H54 (cell line): Measurements from ENCODE around the gene TRMU.
A peak's percentile ranks its signal among the peaks of the same experiment; 100 is the strongest.

Experiments
- DNase-seq: peaks from one replicate; pipeline ENCODE4 v3.0.0; 2011; ENCODE audit warnings: low spot score, mixed read lengths; ENCODE audit not compliant: insufficient read length
- FAIRE-seq: peaks from 3 replicates; lab custom pipeline; 2011; peaks lifted over from hg19 to GRCh38; lab: Jason Lieb, UNC
- POLR2A ChIP-seq: IDR thresholded peaks from 2 replicates; pipeline ENCODE4 v1.6.1; 2011; ENCODE audit warnings: low read depth, mild to moderate bottlenecking, low read length

Gene TRMU

DNA sequence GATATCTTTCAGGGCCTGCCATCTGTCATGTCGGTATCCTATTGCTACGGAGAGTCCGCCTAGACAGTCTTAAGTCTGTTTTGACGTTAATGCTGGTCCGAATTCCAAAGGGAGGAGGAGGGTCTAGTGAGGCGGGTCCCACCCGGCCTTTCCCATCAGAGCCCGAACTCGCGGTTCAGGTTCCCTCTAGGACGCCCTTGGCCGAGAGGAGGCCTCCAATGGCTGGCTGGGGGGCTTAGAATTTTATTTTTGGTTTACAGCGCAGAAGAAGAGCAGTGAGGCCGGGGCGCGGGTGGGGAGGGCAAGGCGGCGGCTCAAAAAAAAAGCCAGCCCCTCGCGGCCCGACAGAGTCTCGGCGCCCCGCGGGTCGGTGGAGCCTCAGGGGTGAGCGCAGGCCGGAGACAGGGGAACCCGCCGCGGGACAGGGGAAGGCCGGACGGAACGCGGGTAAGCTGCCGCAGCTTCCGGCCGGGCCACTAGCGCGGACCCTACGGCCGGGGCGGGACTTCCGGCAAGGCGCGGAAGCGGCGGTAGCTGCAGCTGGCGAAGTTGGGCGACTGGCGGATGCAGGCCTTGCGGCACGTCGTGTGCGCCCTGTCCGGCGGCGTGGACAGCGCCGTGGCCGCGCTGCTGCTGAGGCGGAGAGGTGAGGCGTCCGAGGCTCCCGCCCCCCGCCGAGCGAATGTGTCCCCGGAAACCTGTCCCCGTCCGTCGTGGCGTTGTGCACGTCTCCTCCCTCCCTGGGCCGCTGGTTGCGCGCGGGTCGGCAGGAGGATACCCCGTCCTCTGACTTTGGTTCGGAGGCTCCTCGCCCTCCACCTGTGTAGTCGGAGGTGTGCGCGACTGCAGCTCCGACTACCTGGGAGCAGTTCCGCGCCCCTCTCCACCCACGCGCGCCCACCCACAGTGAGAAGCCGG is at the start of gene TRMU:
Gene TRMU (plus strand): TSS at position 514 of the 918 bp plus-strand sequence. CDS start 51 bp downstream, at position 565.
- TF ChIP-seq POLR2A: peak; percentile 82
- FAIRE-seq: no peak
- peak; percentile 86 for DNase-seq

GRCh38 chr22:46286006-46286405 is 49.5 kb upstream of the TRMU start:
- TF ChIP-seq POLR2A: no peak
- no peak for FAIRE-seq
- no peak for DNase-seq

DNA sequence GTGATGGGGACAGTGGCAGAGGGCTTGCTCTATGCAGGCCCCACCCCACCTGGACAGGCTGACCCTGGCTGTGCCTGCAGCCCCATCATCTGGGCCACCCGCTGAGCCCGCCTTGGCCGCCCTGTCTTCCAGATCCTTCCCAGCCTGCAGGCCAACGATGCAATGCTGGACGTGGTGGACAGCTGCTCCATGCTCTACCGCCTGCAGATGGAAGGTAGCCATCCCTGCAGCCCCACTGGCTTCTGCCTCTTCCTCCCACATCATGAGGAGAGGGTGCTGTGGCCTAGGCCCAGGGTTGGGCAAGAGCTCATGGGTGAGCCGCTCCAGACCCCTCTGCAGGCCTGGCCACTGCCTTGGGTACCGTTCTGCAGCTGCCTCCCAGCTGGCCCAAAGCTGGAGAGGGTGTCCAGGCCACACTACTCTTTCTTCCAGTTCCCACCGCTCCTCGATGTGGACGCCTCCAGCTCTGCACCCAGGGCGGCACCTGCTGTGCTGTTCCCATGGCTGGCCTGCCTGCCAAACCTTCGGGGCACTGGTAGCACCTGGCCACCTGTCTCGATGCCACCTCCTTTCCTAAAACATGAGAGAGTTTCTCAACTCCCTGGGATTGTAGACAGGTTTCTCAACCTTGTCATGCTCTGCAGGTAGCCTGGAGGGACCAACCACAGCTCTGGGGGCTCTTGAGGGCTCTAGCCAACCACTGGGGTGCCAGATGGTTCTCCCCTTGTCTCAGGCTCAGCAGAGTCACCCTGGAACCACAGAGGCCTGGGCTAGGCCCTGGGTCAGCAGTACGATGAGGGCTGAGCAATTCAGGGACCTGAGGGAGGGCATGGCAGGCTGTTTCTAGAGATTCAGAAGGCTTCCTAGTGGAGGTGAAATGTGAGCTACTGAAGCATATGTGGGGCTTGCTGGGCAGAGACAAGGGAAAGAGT is 48.3 kb upstream of the TRMU start:
- no peak for TF ChIP-seq POLR2A
- no peak for FAIRE-seq
- DNase-seq: no peak

DNA sequence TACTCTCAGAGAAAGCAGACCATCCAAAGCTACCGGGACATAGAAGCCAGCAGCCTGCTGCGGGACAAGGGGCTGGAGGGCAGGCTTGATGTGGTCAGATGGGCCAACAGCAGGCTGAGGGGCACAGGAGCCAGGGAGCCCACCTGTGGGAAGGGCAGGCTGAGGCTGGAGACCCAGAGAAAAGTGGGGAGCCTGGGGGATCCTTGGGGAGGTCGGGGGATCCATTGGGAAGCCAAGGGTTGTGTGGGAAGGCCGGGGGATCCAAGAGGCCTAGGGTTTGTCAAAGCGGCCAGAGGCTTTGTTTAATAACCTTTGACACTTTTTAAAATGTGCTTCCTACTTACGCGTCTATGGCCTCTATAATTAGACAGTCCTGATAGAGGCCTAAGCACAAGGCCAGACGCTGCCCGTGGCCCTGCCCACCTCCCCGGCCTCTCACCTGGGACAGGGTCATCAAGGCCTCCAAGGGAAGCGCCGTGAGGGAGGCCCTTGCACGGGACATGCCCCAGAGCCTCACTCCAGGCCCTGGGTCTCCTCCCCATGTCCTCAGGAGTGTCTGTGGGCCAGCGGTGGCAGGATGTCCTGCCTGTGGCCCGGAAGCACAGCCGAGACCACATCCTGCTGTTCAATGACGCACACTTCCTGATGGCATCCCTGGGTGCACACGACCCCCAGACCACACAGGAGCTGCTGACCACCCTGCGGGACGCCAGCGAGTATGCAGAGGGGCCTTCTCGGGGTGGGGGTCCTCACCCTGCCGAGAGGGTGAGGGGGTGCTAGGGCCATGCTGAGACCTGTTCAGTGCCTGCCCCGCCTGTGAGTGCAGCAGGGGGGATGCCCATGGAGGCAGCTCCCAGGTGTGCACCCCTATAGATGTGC is 47.4 kb upstream of the TRMU start:
- no peak for DNase-seq

GRCh38 chr22:46288846-46289243 is 46.7 kb upstream of the TRMU start:
- TF ChIP-seq POLR2A: no peak
- no peak for FAIRE-seq
- DNase-seq: no peak

More for the DNA sequence above, 47.4 kb upstream of the TRMU start:
- TF ChIP-seq POLR2A: no peak
- FAIRE-seq: no peak

GRCh38 chr22:46289244-46289891 is 46.1 kb upstream of the TRMU start:
- no peak for TF ChIP-seq POLR2A
- no peak for FAIRE-seq
- DNase-seq: no peak

GRCh38 chr22:46290121-46290842 is 45.2 kb upstream of the TRMU start:
- FAIRE-seq: no peak
- no peak for TF ChIP-seq POLR2A
- no peak for DNase-seq

DNA sequence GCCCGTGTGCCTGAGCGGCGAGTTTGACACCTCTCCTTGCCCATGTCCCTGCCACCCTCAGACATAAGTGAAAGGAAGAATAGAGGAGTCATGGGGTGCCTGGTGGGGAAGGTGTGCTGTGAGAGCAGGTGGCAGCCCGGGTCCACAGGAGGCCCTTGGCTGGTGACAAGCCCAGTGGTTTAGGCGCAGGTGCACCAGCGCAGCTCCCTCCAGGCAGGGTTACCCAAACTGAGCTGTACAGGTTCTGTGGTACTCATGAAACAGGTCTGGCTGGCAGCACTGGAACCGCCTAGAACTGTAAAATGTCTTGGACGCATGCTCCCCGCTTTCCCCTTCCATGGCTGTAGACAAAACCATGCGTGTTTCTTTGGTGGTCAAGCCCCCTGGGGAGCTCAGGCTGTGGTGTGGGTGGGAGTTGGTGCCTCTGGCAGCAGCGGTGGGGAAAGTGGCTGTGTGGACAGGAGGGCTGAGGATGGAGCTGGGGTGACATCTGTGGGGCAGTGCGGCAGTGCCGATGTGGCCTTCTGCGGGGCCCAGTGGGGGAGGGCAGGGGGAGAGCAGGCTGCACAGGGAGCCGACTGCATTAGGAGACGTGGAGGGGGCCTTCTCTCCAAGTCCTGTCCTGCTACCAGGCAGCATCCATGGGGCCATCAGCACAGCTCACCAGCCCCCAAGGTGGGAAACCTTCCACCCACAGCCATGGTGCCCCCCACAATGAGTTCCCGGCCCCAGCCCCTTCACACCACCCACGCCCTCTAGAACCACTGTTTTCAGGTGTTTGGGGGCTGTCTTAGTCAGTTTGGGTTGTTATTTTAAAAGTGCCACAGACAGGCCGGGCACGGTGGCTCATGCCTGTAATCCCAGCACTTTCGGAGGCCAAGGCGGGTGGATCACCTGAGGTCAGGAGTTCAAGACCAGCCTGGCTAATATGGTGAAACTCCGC is 44.4 kb upstream of the TRMU start:
- FAIRE-seq: no peak
- TF ChIP-seq POLR2A: no peak

DNA sequence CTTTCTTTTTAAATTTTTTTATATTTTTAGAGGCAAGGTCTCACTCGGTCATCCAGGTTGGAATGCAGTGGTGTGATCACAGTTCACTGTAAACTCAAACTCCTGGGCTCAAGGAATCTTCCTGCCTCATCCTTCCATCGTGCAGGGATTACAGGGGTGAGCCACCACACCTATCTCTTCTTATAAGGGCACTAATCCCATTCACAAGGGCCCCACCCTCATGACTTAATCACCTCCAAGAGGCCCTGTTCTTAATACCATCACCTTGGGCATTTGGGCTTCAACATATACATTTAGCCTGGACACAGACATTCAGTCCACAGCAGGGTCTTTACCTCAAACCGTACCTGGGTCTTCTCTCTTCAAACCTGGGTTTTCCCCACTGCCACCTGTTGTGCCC is 43.3 kb upstream of the TRMU start:
- no peak for TF ChIP-seq POLR2A
- no peak for DNase-seq
- no peak for FAIRE-seq

More for the DNA sequence above, 44.4 kb upstream of the TRMU start:
- no peak for DNase-seq

GRCh38 chr22:46292732-46293131 is 42.8 kb upstream of the TRMU start:
- FAIRE-seq (no peak), DNase-seq (no peak)
- no peak for TF ChIP-seq POLR2A
